Transverse colon (tissue), 4 donors: ENCODE results near the gene MYO7B. TPM values are rescaled to one million over a fixed set of nuclear protein-coding genes. Genes with fewer than 3 reads are reported as not detected.

Experiments used
- DNase-seq: peaks from one replicate; pipeline ENCODE4 v3.0.0-alpha.2; 2019
- H3K27ac ChIP-seq, 4 donors: fragments of 200-600 bp; sonication (generic); 2 replicates each; pipeline ENCODE4 v1.5.1; 2016 to 2018; ENCODE audit warnings: inconsistent platforms in 4 of 4
- H3K27me3 ChIP-seq: fragments of 200-600 bp; sonication (generic); 2 replicates; pipeline ENCODE4 v1.5.1; 2017; ENCODE audit warnings: inconsistent platforms
- H3K36me3 ChIP-seq, 4 donors: fragments of 200-600 bp; sonication (generic); 2 replicates each; pipeline ENCODE4 v1.5.1; 2017 to 2019; ENCODE audit warnings: inconsistent platforms in 4 of 4
- H3K4me1 ChIP-seq, 4 donors: fragments of 200-600 bp; sonication (generic); 2 replicates each; pipeline ENCODE4 v1.5.1; 2017 to 2020; ENCODE audit warnings: inconsistent platforms in 4 of 4
- H3K4me3 ChIP-seq, 4 donors: fragments of 200-600 bp; sonication (generic); 1 replicate in 1 of 4; 2 replicates in 3 of 4; pipeline versions ENCODE4 v1.5.1 to v1.6.1; 2017 to 2019; ENCODE audit warnings: inconsistent platforms in 4 of 4
- H3K9me3 ChIP-seq, 2 donors: fragments of 200-600 bp; sonication (generic); 2 replicates each; pipeline ENCODE4 v1.5.1; 2017 to 2019; ENCODE audit warnings: inconsistent platforms in 2 of 2
- EP300 ChIP-seq: sonication (generic); formaldehyde crosslinking; IDR thresholded peaks from one replicate; pipeline ENCODE4 v1.6.1; 2017; ENCODE audit warnings: antibody characterized with exemption, low read depth
- POLR2A ChIP-seq: fragments of 450-650 bp; IDR thresholded peaks from one replicate; pipeline ENCODE4 v1.6.1; 2016; ENCODE audit warnings: antibody characterized with exemption, mild to moderate bottlenecking, moderate library complexity
- POLR2AphosphoS5 ChIP-seq, 3 donors: sonication (generic); formaldehyde crosslinking; IDR thresholded peaks; one replicate each; pipeline ENCODE4 v1.6.1; 2016; ENCODE audit warnings: antibody characterized with exemption in 3 of 3
- WGBS, 2 donors: methylation state at CpG; one replicate each; pipeline ENCODE4 v1.1.5; 2018; ENCODE audit warnings: low coverage in 1 of 2; 5-methylcytosine and 5-hydroxymethylcytosine counted together
- in situ Hi-C, 4 donors: fragments of 200-750 bp; cut with MboI; loops; one replicate each; pipeline versions ENCODE4 v1.15.0 to v1.15.1; 2017; ENCODE audit warnings: low sequenced_read_pairs in 3 of 4, low pct_ligation_motif_present in 1 of 4, low pct_unique_long_range_greater_than_20kb in 1 of 4
- intact Hi-C: fragments of 100-400 bp; cut with DNase I; formaldehyde crosslinking; loops from one replicate; pipeline ENCODE4 v1.15.1; 2023; ENCODE audit warnings: low total_unique reads
- total RNA-seq, 4 donors: library from RNA; depleted of rRNA; stranded (reverse); fragments of >200 nt; gene quantifications; one replicate each; pipeline ENCODE4 v1.1.0, GENCODE V29; 2016
- TF ChIP-seq, protein P1 (sequence below), 5 experiments: fragments of 200-600 bp in 3 of 5; fragments of 450-650 bp in 2 of 5; sonication (generic) in 3 of 5; IDR thresholded peaks; 1 replicate in 2 of 5; 2 replicates in 3 of 5; pipeline ENCODE4 v1.5.1; 2016 to 2017; ENCODE audit warnings: antibody characterized with exemption in 5 of 5, inconsistent platforms in 3 of 5, mild to moderate bottlenecking in 2 of 5, moderate library complexity in 1 of 5

MYO7B gene
- total RNA-seq, 4 donors from 2014 or later, result 242 to 637 (median 280) TPM

DNA sequence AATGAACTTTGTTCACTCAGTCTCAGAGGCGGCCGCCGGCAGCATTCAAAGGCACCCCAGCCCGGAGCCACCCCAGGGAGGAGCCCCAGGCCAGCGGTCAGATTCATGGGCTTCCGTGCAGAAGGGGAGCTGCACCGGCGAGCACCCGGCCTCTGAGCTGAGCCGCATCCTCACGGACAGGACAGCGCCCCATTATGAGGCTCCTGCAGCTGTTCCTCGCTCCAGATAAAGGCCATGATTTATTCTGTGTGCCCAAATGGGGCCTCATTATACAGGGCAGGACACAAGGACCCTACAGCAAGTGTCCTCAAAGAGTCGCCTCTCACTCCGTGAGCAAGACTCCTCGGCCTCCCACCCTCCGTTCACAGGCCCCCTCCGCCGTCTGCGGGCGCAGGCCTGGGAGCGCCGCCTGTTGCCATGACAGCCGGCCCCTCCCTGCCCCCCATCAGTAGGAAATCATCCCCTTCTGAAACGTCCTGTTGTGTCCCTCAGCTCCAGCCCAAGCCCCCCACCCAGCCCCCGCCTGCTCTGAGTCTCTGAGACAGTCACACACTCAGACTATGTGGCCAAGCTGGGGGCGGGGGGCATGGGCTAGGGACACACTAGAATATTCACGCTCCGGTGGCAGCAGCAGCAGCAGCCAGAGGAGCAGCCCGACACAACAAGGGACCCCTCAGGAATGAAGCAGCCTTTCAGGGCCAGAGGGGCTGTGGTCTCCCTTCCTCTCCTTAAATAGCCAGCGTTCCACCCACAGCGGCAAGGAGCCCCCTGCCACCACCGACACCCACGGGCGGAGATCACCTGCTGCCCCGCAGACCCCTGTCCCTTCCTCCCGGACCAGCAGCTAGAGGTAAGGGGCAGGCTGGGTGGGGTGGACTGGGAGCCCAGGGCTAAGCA, 110.2 kb downstream of the MYO7B start, which contains the start of gene GPR17:
Gene GPR17 (plus strand): TSS at position 759 of the 897 bp plus-strand sequence. CDS start 4,583 bp downstream, outside the sequence.
- 60 to 62% methylated on average over 5 to 29 of the region's 37 CpGs for WGBS, 2 donors
- Histone ChIP-seq H3K4me3 (peak within 1 kb of the TSS in 1 of 4 donors; percentile 2), H3K4me1 (peaks cover 19 to 49% (median 34%) of the 10 kb centered on the region in 4 donors), H3K27ac (peak within 1 kb of the TSS; percentile 52 to 83 (median 68)), H3K9me3 (no peaks in the 10 kb centered on the region), H3K27me3 (no peaks in the 10 kb centered on the region), H3K36me3 (no peaks in the 10 kb centered on the region)
- in situ Hi-C loops, result no loop called here
- TF ChIP-seq POLR2A (no peak), EP300 (no peak), POLR2AphosphoS5 (IDR thresholded peaks at IDR 0.05) (no peak)
- TF ChIP-seq, protein P1, sequence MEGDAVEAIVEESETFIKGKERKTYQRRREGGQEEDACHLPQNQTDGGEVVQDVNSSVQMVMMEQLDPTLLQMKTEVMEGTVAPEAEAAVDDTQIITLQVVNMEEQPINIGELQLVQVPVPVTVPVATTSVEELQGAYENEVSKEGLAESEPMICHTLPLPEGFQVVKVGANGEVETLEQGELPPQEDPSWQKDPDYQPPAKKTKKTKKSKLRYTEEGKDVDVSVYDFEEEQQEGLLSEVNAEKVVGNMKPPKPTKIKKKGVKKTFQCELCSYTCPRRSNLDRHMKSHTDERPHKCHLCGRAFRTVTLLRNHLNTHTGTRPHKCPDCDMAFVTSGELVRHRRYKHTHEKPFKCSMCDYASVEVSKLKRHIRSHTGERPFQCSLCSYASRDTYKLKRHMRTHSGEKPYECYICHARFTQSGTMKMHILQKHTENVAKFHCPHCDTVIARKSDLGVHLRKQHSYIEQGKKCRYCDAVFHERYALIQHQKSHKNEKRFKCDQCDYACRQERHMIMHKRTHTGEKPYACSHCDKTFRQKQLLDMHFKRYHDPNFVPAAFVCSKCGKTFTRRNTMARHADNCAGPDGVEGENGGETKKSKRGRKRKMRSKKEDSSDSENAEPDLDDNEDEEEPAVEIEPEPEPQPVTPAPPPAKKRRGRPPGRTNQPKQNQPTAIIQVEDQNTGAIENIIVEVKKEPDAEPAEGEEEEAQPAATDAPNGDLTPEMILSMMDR (IDR thresholded peaks at IDR 0.05), result no peak
- intact Hi-C loops, result no loop called here
- no peak for DNase-seq

DNA sequence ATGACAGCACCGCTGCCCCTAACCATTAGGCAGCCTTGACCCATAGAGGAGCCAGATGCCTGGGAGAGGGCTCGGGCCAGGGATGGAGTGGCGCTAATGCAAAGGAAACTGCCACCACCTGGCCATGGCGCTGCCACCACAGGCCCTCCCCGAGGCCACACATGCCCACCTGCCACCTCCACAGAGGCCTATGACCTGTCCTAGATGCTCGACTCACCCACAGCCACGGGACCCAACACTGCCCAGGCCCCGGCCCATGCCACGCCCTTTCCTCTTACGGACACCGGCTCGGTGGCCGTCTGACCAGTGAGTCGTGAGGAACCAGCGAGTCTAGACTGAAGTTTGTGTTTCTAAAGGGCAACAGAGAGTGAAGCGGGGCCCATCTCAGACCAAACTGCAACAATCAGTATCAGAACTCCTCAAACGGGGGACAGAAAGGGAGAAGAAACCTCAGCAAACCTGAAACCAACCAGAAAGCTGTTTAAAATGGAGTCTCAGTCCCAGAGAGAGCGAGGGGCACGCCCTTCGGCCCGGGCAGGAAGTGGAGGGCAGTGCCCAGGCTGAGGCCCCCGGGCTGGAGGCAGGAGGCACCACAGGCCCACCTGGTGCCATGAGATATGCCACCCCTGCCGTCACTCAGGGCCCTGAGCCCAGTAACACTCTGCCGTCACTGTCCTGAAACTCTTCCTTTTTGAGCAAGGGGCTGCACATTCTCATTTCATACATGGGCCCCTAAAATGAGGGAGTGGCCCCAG, 111.2 kb downstream of the MYO7B start:
- Histone ChIP-seq H3K4me3 (peak overlapping the region in 1 of 4 donors; percentile 2), H3K36me3 (no peaks in the 10 kb centered on the region), H3K9me3 (no peaks in the 10 kb centered on the region), H3K4me1 (peaks cover 19 to 58% (median 43%) of the 10 kb centered on the region in 4 donors), H3K27me3 (no peaks in the 10 kb centered on the region), H3K27ac (peak overlapping the region; percentile 52 to 83 (median 68))
- DNase-seq, result no peak
- WGBS, 2 donors, result 70% methylated on average over 23 of the region's 24 CpGs; no CpG with 5 or more reads in 1 of the 2 donors
- intact Hi-C loops, result no loop called here
- TF ChIP-seq, protein P1 (IDR thresholded peaks at IDR 0.05), result no peak
- TF ChIP-seq POLR2AphosphoS5 (IDR thresholded peaks at IDR 0.05), result no peak
- no peak for TF ChIP-seq POLR2A
- no peak for TF ChIP-seq EP300
- in situ Hi-C loops, result no loop called here

DNA sequence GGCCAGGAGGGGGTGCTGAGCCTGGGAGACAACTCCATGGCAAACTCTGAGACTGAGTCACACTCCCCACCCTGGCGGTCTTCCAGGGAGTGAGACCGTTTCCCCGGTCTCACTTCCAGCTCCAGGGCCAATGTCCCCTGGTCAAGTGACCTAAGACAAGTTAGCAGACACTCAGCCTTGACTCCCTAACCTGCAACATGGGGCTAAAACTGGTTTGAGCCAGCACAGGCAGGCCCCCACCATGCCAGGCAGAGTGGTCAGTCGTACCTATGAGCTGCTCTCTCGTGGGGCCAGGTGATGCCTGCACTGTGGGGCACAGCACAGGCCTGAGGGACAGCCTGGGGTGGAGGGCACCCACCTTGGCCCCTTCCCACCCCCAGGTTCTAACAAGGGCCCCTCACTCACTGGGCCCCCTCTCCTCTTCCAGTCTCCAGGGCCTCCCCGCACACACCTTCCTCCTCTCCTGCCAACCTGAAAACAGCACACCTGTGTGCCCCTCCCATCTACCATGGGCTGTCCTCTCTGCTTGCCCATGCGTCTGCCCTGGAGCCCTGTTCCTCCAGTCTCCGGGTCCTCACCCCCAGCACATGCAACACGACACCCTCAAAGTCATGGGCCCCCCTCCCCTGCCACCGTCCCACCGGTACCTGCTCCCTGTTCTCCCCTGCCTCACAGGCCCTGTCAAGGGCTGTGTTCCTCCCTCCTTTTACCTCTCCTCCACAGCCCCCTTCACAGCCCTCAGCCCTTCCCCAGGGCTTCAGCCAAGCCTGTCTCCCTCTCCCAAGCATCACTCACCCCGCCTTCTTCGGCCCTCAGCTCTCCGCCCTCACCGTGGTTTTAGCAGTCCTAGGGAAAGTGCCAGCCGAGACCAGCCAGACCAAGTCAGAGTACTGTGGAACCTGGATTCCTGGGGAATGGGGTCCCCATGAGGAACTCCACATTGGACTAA, 112.0 kb downstream of the MYO7B start:
- no peak for TF ChIP-seq EP300
- TF ChIP-seq, protein P1 (IDR thresholded peaks at IDR 0.05), result no peak
- Histone ChIP-seq H3K27me3 (no peaks in the 10 kb centered on the region), H3K36me3 (no peaks in the 10 kb centered on the region), H3K27ac (peak overlapping the region; percentile 52 to 83 (median 68)), H3K9me3 (no peaks in the 10 kb centered on the region), H3K4me3 (peak overlapping the region in 1 of 4 donors; percentile 2), H3K4me1 (peaks cover 23 to 65% (median 47%) of the 10 kb centered on the region in 4 donors)
- in situ Hi-C loops, result no loop called here
- 48 to 73% methylated on average over 7 to 14 of the region's 16 CpGs for WGBS, 2 donors
- no peak for DNase-seq
- intact Hi-C loops, result no loop called here
